ENCODE measurements around the gene SYNDIG1L. TPM values are rescaled to one million over a fixed set of nuclear protein-coding genes. Genes with fewer than 3 reads are reported as not detected.

SYNDIG1L gene
- total RNA-seq, 1 donor from 2014 or later, result not detected

DNA sequence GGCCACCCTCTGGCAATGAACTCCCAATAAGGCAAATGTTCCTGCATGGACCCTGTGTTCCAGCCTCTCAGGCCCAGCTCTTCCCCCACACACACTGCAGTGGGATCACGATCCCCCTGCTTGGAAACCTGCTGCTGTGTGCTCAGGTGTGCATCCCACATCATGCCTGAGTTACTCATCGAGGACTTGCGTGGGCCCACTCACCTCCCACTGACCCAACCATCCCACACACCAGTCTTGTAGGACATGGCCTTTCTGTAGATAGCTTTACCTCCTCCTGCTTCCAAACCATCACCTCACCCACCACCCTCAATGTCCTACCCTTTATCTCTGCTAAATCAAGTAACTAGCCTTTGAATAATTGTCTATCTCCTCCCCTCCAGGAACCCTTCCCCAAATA lies 42.5 kb upstream of the SYNDIG1L start:
- DNase-seq (ENCODE audit: extremely low spot score, unreplicated experiment), result no peak
- TF ChIP-seq, protein P1, sequence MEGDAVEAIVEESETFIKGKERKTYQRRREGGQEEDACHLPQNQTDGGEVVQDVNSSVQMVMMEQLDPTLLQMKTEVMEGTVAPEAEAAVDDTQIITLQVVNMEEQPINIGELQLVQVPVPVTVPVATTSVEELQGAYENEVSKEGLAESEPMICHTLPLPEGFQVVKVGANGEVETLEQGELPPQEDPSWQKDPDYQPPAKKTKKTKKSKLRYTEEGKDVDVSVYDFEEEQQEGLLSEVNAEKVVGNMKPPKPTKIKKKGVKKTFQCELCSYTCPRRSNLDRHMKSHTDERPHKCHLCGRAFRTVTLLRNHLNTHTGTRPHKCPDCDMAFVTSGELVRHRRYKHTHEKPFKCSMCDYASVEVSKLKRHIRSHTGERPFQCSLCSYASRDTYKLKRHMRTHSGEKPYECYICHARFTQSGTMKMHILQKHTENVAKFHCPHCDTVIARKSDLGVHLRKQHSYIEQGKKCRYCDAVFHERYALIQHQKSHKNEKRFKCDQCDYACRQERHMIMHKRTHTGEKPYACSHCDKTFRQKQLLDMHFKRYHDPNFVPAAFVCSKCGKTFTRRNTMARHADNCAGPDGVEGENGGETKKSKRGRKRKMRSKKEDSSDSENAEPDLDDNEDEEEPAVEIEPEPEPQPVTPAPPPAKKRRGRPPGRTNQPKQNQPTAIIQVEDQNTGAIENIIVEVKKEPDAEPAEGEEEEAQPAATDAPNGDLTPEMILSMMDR (IDR thresholded peaks at IDR 0.05), result no peak
- Mint-ChIP-seq H3K36me3 (ENCODE audit: unreplicated experiment) (peaks cover 35% of the 10 kb centered on the region), H3K9me3 (ENCODE audit: unreplicated experiment) (no peaks in the 10 kb centered on the region), H3K27ac (ENCODE audit: unreplicated experiment) (no peak overlapping the region), H3K27me3 (ENCODE audit: unreplicated experiment) (no peaks in the 10 kb centered on the region), H3K4me3 (ENCODE audit: unreplicated experiment) (no peak overlapping the region), H3K4me1 (ENCODE audit: unreplicated experiment) (no peaks in the 10 kb centered on the region)

DNA sequence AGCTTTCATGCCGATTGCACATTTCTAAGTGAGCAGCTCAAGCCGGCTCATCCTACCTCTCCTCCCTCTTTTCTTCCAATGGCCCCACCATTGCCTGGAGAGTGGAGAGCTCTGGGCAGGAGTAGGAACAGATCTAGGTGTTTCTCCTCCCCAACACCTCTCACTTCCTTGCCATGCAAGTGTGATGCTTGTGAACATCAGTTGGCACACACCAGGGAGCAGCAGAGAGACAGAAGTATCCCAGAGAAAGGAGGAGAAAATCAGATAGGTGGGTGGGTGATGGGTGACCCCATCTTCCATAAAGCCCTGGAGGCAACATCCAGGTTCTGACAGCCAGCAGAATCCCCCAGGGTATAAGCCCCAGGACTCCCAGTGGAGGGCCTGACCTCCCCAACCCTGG lies 39.3 kb upstream of the SYNDIG1L start:
- Mint-ChIP-seq H3K4me3 (ENCODE audit: unreplicated experiment) (no peak overlapping the region), H3K36me3 (ENCODE audit: unreplicated experiment) (peaks cover 12% of the 10 kb centered on the region), H3K9me3 (ENCODE audit: unreplicated experiment) (no peaks in the 10 kb centered on the region), H3K4me1 (ENCODE audit: unreplicated experiment) (no peaks in the 10 kb centered on the region), H3K27ac (ENCODE audit: unreplicated experiment) (no peak overlapping the region), H3K27me3 (ENCODE audit: unreplicated experiment) (no peaks in the 10 kb centered on the region)
- DNase-seq (ENCODE audit: extremely low spot score, unreplicated experiment), result no peak
- TF ChIP-seq, protein P1 (IDR thresholded peaks at IDR 0.05), result no peak

DNA sequence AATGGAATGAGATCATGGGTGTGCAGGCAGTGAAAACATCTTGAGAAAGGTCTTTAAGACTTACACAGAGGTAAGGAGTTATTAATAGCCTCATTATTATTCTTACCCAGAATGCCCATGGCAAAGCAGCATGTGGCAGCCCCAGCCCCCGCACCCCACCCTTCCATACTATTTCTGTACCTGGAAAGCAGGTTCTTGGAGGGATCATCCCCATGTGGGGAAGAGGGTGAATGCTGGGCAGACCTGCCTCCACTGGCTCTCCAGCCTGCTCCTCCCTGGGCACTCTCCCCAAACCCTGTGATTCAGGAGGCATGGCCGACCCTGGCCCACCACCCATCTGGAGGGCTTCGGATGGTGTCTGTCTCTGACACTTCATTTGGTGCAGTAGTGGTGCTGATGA lies 38.8 kb upstream of the SYNDIG1L start:
- peaks cover 11% of the 10 kb centered on the region for H3K36me3 Mint-ChIP-seq (ENCODE audit: unreplicated experiment)
- no peak overlapping the region for H3K4me3 Mint-ChIP-seq (ENCODE audit: unreplicated experiment)
- H3K4me1 Mint-ChIP-seq (ENCODE audit: unreplicated experiment), result peaks cover 2% of the 10 kb centered on the region
- no peak overlapping the region for H3K27ac Mint-ChIP-seq (ENCODE audit: unreplicated experiment)
- H3K9me3 Mint-ChIP-seq (ENCODE audit: unreplicated experiment), result no peaks in the 10 kb centered on the region
- no peak for DNase-seq (ENCODE audit: extremely low spot score, unreplicated experiment)
- TF ChIP-seq, protein P1 (IDR thresholded peaks at IDR 0.05), result no peak
- no peaks in the 10 kb centered on the region for H3K27me3 Mint-ChIP-seq (ENCODE audit: unreplicated experiment)

DNA sequence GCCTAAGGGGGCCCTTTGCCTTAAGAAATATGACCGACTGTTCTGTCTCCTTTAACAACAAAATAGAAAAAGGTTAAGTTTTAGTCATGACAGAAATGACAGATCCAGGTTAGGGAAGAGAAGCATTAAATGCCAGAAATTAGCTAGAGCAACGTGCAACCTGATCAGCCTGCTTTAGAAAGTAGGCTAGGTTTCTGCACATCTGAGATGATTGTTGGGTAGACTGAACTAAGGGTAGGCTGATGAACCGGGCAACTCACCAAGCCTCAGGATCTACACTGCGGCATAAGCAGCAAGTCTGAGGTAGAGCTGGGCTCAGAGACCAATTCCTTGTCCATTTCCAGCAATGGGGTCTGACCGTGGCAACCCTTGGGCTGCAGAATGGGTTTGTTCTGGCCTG lies 37.7 kb upstream of the SYNDIG1L start:
- Mint-ChIP-seq H3K27me3 (ENCODE audit: unreplicated experiment) (no peaks in the 10 kb centered on the region), H3K36me3 (ENCODE audit: unreplicated experiment) (peaks cover 7% of the 10 kb centered on the region), H3K9me3 (ENCODE audit: unreplicated experiment) (no peaks in the 10 kb centered on the region), H3K27ac (ENCODE audit: unreplicated experiment) (no peak overlapping the region), H3K4me3 (ENCODE audit: unreplicated experiment) (no peak overlapping the region), H3K4me1 (ENCODE audit: unreplicated experiment) (peaks cover 4% of the 10 kb centered on the region)
- no peak for DNase-seq (ENCODE audit: extremely low spot score, unreplicated experiment)
- TF ChIP-seq, protein P1 (IDR thresholded peaks at IDR 0.05), result no peak

DNA sequence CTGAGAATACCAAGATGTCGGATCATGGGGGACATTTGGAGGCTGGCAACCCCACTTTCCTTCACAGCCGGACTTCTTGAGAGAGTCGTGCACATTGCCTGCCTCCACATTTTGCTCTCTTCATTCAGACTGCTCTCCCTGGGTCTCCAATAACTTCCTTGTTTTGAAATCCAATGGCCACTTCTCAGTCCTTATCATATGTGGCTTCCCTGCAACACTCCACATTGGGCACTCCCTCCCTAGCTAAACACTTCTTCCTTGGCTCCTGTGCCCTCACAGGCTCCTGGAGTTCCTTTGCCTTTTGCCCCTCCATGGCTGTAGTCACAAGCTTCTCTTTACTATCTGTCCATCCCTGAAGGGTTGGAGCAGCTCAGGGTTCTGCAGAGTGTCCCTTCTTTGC lies 37.0 kb upstream of the SYNDIG1L start:
- H3K4me1 Mint-ChIP-seq (ENCODE audit: unreplicated experiment), result peaks cover 4% of the 10 kb centered on the region
- no peaks in the 10 kb centered on the region for H3K9me3 Mint-ChIP-seq (ENCODE audit: unreplicated experiment)
- TF ChIP-seq, protein P1 (IDR thresholded peaks at IDR 0.05), result no peak
- peaks cover 2% of the 10 kb centered on the region for H3K36me3 Mint-ChIP-seq (ENCODE audit: unreplicated experiment)
- H3K4me3 Mint-ChIP-seq (ENCODE audit: unreplicated experiment), result no peak overlapping the region
- no peak overlapping the region for H3K27ac Mint-ChIP-seq (ENCODE audit: unreplicated experiment)
- no peaks in the 10 kb centered on the region for H3K27me3 Mint-ChIP-seq (ENCODE audit: unreplicated experiment)
- DNase-seq (ENCODE audit: extremely low spot score, unreplicated experiment), result no peak

All from osteocyte (in vitro differentiated cells).